ENCODE results near the gene RNLS.

Gene RNLS

DNA sequence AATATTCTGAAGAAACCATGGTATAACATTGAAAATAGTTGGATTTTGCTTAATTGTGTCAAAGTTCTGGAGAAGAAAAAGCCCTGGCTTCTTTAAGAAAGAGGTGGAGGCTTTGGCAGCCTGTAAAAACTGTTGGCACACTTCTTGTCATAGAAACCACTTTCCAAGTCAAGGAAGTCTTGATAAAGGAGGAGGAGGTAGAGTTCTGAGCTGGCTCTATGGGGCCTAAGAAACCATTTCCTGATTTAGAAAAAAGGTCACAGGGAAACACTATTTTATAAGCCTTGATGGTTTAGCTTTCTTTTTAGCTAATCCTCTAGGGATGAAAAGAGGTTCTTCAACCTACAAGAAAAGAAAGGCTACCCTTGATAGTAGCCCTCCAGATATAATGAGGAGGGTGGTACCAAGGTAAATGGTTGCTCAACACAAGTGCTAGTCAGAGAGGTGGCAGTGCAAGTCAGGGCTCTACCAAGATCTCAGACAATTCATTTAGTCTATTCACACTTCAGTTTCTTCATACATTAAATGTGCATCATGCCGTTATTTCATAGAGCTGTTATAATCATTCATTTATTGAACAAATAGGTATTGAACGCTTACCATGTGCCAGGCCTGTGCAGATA lies 346.9 kb downstream of the RNLS start:
- H3K4me1 ChIP-seq (ENCODE audit: control insufficient read depth, insufficient read depth, low read length, poor library complexity, severe bottlenecking) = no peaks in the 10 kb centered on the region
- no peak overlapping the region for H3K27ac ChIP-seq (ENCODE audit: insufficient read depth, low read length, poor library complexity, severe bottlenecking)

GRCh38 chr10:88234297-88234696 lies 348.8 kb downstream of the RNLS start:
- Histone ChIP-seq H3K27ac (ENCODE audit: insufficient read depth, low read length, poor library complexity, severe bottlenecking) (no peak overlapping the region), H3K4me3 (ENCODE audit: insufficient read depth, low read depth, low read length, poor library complexity, severe bottlenecking) (no peak overlapping the region), H3K4me1 (ENCODE audit: control insufficient read depth, insufficient read depth, low read length, poor library complexity, severe bottlenecking) (no peaks in the 10 kb centered on the region), H3K27me3 (replicated peaks; ENCODE audit: control insufficient read depth, insufficient read depth, low read length, poor library complexity, severe bottlenecking) (no peaks in the 10 kb centered on the region), H3K9me3 (ENCODE audit: control insufficient read depth, low read length) (no peaks in the 10 kb centered on the region), H3K36me3 (ENCODE audit: control insufficient read depth, insufficient read depth, low read length) (no peaks in the 10 kb centered on the region)
- no peak for DNase-seq

More for the DNA sequence above, 346.9 kb downstream of the RNLS start:
- H3K27me3 ChIP-seq (replicated peaks; ENCODE audit: control insufficient read depth, insufficient read depth, low read length, poor library complexity, severe bottlenecking) = no peaks in the 10 kb centered on the region
- H3K4me3 ChIP-seq (ENCODE audit: insufficient read depth, low read depth, low read length, poor library complexity, severe bottlenecking) = no peak overlapping the region
- no peak for DNase-seq
- H3K9me3 ChIP-seq (ENCODE audit: control insufficient read depth, low read length) = no peaks in the 10 kb centered on the region
- H3K36me3 ChIP-seq (ENCODE audit: control insufficient read depth, insufficient read depth, low read length) = no peaks in the 10 kb centered on the region

DNA sequence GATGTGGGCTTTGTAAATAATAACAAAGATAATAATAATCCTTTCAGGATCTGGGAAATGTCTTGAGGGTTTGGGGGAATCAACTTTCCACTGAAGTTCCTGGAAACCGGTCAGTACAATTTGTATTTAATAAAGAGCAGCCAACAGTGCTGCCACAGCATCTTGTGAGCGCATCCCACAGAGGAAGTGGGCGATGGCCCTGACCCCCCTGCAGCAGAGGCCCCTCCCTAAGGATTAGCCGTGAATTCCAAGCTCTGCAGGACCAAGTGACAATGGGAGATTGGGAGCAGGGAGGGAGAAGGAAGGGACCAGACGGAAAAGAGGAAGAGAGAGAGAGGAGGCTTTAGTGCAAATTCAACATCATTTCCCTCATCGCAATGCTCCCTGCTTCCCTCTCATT lies 349.2 kb downstream of the RNLS start:
- Histone ChIP-seq H3K9me3 (ENCODE audit: control insufficient read depth, low read length) (no peaks in the 10 kb centered on the region), H3K27ac (ENCODE audit: insufficient read depth, low read length, poor library complexity, severe bottlenecking) (no peak overlapping the region), H3K4me3 (ENCODE audit: insufficient read depth, low read depth, low read length, poor library complexity, severe bottlenecking) (no peak overlapping the region), H3K36me3 (ENCODE audit: control insufficient read depth, insufficient read depth, low read length) (no peaks in the 10 kb centered on the region), H3K27me3 (replicated peaks; ENCODE audit: control insufficient read depth, insufficient read depth, low read length, poor library complexity, severe bottlenecking) (no peaks in the 10 kb centered on the region), H3K4me1 (ENCODE audit: control insufficient read depth, insufficient read depth, low read length, poor library complexity, severe bottlenecking) (no peaks in the 10 kb centered on the region)
- DNase-seq = no peak

DNA sequence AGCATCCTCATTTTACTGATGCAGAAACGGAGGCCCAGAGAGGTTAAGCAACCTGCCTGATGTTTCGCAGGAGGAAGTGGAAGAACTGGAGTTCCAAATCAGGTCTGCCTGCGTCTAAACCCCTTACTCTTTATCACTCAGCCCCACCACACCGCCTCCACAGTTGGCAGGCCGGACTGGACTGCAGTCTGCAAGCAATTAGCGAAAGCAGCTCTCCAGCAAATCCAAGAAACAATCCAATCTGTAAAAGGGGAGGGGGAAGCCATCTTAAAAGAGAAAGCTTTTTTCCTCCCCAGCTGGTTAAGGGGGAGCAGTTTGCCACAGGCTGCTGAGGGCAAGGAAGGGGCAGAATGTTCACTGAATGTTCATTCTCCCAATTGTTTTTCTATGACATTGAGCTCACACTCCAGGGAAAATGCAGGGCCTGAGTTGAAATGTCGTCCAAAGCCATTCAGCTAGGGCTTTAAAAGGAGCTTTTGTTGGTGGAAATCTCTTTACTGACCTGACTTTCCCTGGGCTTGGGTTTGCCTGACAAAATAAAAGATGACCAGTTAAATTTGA lies 350.1 kb downstream of the RNLS start:
- H3K9me3 ChIP-seq (ENCODE audit: control insufficient read depth, low read length) = no peaks in the 10 kb centered on the region
- H3K4me1 ChIP-seq (ENCODE audit: control insufficient read depth, insufficient read depth, low read length, poor library complexity, severe bottlenecking) = no peaks in the 10 kb centered on the region
- no peak overlapping the region for H3K27ac ChIP-seq (ENCODE audit: insufficient read depth, low read length, poor library complexity, severe bottlenecking)

DNA sequence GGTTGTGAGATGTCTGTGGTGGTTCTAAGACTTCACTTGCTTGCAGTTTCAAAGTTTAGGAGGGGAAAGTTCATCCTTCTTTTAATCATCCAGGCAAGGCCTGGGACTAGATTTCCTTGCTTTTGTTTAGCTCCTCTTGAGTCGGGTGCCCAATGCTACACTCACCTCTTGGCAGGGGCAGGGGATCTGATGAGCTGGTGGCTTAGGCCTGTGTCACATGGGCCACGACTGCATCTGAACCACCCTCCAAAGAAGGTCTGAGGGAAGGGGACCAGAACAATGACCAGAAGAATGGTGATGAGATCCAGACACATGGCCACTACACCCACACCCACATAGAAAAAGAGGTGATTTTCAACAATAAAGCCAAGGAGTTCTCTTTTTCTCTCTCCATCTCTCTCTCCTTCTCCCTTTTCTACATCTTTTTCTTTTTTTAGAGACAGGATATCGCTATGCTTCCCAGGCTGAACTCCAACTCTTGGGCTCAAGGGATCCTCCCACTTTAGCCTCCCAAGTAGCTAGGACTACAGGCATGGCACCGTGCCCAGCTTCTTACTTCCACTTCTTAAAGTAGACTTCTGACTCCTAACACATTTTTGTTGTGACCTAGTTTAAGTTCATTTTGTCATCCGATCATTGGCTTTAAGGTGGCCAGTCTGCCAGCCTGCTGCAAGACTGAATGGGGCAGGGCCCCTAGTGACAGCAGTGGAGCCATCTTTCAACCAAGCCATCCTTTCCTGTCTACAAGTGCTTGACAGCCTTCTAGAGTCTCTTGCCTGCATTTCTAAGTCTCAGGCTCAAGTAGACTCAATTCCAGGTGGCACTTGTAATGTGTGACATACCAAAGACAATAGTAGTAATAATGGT lies 350.9 kb downstream of the RNLS start:
- DNase-seq = no peak
- H3K36me3 ChIP-seq (ENCODE audit: control insufficient read depth, insufficient read depth, low read length) = no peaks in the 10 kb centered on the region
- H3K4me1 ChIP-seq (ENCODE audit: control insufficient read depth, insufficient read depth, low read length, poor library complexity, severe bottlenecking) = no peaks in the 10 kb centered on the region
- H3K27me3 ChIP-seq (replicated peaks; ENCODE audit: control insufficient read depth, insufficient read depth, low read length, poor library complexity, severe bottlenecking) = no peaks in the 10 kb centered on the region
- no peak overlapping the region for H3K4me3 ChIP-seq (ENCODE audit: insufficient read depth, low read depth, low read length, poor library complexity, severe bottlenecking)
- no peaks in the 10 kb centered on the region for H3K9me3 ChIP-seq (ENCODE audit: control insufficient read depth, low read length)
- no peak overlapping the region for H3K27ac ChIP-seq (ENCODE audit: insufficient read depth, low read length, poor library complexity, severe bottlenecking)

More for the DNA sequence above, 350.1 kb downstream of the RNLS start:
- no peaks in the 10 kb centered on the region for H3K27me3 ChIP-seq (replicated peaks; ENCODE audit: control insufficient read depth, insufficient read depth, low read length, poor library complexity, severe bottlenecking)
- no peaks in the 10 kb centered on the region for H3K36me3 ChIP-seq (ENCODE audit: control insufficient read depth, insufficient read depth, low read length)
- no peak overlapping the region for H3K4me3 ChIP-seq (ENCODE audit: insufficient read depth, low read depth, low read length, poor library complexity, severe bottlenecking)
- no peak for DNase-seq

GRCh38 chr10:88230251-88230650 lies 352.9 kb downstream of the RNLS start:
- Histone ChIP-seq H3K4me1 (ENCODE audit: control insufficient read depth, insufficient read depth, low read length, poor library complexity, severe bottlenecking) (no peaks in the 10 kb centered on the region), H3K9me3 (ENCODE audit: control insufficient read depth, low read length) (no peaks in the 10 kb centered on the region), H3K36me3 (ENCODE audit: control insufficient read depth, insufficient read depth, low read length) (no peaks in the 10 kb centered on the region), H3K27ac (ENCODE audit: insufficient read depth, low read length, poor library complexity, severe bottlenecking) (no peak overlapping the region), H3K27me3 (replicated peaks; ENCODE audit: control insufficient read depth, insufficient read depth, low read length, poor library complexity, severe bottlenecking) (no peaks in the 10 kb centered on the region), H3K4me3 (ENCODE audit: insufficient read depth, low read depth, low read length, poor library complexity, severe bottlenecking) (no peak overlapping the region)
- no peak for DNase-seq

- Histone ChIP-seq H3K36me3 (ENCODE audit: control insufficient read depth, insufficient read depth, low read length) (no peaks in the 10 kb centered on the region), H3K27ac (ENCODE audit: insufficient read depth, low read length, poor library complexity, severe bottlenecking) (no peak overlapping the region), H3K27me3 (replicated peaks; ENCODE audit: control insufficient read depth, insufficient read depth, low read length, poor library complexity, severe bottlenecking) (no peaks in the 10 kb centered on the region), H3K4me3 (ENCODE audit: insufficient read depth, low read depth, low read length, poor library complexity, severe bottlenecking) (no peak overlapping the region), H3K9me3 (ENCODE audit: control insufficient read depth, low read length) (no peaks in the 10 kb centered on the region), H3K4me1 (ENCODE audit: control insufficient read depth, insufficient read depth, low read length, poor library complexity, severe bottlenecking) (no peaks in the 10 kb centered on the region)
- no peak for DNase-seq
Measured at GRCh38 chr10:88228130-88228529, 355.0 kb downstream of the RNLS start.

DNA sequence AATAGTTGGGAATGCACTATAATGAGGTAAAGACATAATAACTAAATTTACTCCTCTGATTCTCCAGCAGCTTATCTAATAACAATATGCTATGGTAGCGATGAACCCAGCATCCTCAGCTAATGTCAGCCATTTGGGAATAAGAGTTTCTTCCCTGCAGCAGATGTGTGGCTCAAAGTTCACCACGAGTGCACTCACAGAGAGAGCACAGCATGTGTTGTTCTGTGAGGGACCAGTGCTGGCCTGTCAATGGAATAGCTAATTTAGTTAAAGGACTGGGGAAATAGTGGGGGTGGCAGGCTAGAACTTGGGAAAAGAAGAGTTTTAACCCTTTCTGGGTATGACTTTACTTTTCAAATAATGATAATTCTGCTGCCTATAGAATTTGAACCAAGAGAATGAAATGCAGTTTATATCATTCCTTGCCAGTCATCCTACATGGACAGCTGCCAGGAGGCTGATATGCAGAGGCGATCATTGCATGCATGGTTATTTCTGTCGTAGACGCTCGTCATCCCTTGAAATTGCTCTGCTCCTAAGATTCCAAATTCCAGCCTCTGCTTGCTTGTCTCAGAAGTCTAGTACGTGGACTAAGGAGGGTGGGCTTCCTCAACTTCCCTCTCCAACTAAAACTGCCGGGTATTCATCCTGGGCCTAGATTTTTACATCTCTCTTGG lies 355.6 kb downstream of the RNLS start:
- Histone ChIP-seq H3K27me3 (replicated peaks; ENCODE audit: control insufficient read depth, insufficient read depth, low read length, poor library complexity, severe bottlenecking) (no peaks in the 10 kb centered on the region), H3K4me1 (ENCODE audit: control insufficient read depth, insufficient read depth, low read length, poor library complexity, severe bottlenecking) (no peaks in the 10 kb centered on the region), H3K36me3 (ENCODE audit: control insufficient read depth, insufficient read depth, low read length) (no peaks in the 10 kb centered on the region), H3K4me3 (ENCODE audit: insufficient read depth, low read depth, low read length, poor library complexity, severe bottlenecking) (no peak overlapping the region), H3K27ac (ENCODE audit: insufficient read depth, low read length, poor library complexity, severe bottlenecking) (no peak overlapping the region), H3K9me3 (ENCODE audit: control insufficient read depth, low read length) (no peaks in the 10 kb centered on the region)
- no peak for DNase-seq

- Histone ChIP-seq H3K9me3 (ENCODE audit: control insufficient read depth, low read length) (no peaks in the 10 kb centered on the region), H3K27ac (ENCODE audit: insufficient read depth, low read length, poor library complexity, severe bottlenecking) (no peak overlapping the region), H3K36me3 (ENCODE audit: control insufficient read depth, insufficient read depth, low read length) (no peaks in the 10 kb centered on the region), H3K4me1 (ENCODE audit: control insufficient read depth, insufficient read depth, low read length, poor library complexity, severe bottlenecking) (no peaks in the 10 kb centered on the region), H3K27me3 (replicated peaks; ENCODE audit: control insufficient read depth, insufficient read depth, low read length, poor library complexity, severe bottlenecking) (no peaks in the 10 kb centered on the region), H3K4me3 (ENCODE audit: insufficient read depth, low read depth, low read length, poor library complexity, severe bottlenecking) (no peak overlapping the region)
- no peak for DNase-seq
Measured at GRCh38 chr10:88226891-88227290, 356.2 kb downstream of the RNLS start.

Data from effector memory CD4-positive, alpha-beta T cell (primary cell).